ENCODE measurements around the gene TAOK1. TPM values are rescaled to one million over a fixed set of nuclear protein-coding genes. Genes with fewer than 3 reads are reported as not detected.
A peak's percentile ranks its signal among the peaks of the same experiment; 100 is the strongest.

Gene TAOK1
- total RNA-seq, 1 donor from 2014 or later: 100 TPM

- Mint-ChIP-seq H3K4me3 (ENCODE audit: unreplicated experiment) (no peak overlapping the region), H3K36me3 (ENCODE audit: low read depth, unreplicated experiment) (peaks cover 6% of the 10 kb centered on the region), H3K27me3 (ENCODE audit: low read depth, unreplicated experiment) (no peaks in the 10 kb centered on the region), H3K4me1 (ENCODE audit: low read depth, unreplicated experiment) (peaks cover 18% of the 10 kb centered on the region), H3K27ac (ENCODE audit: unreplicated experiment) (peak overlapping the region; percentile 66), H3K9me3 (ENCODE audit: unreplicated experiment) (no peaks in the 10 kb centered on the region)
- Histone ChIP-seq H3K27me3 (ENCODE audit: insufficient read depth, low read length) (no peaks in the 10 kb centered on the region), H3K79me2 (ENCODE audit: insufficient read depth, low read length) (peaks cover 72% of the 10 kb centered on the region), H3K27ac (ENCODE audit: low read depth, low read length) (peak overlapping the region; percentile 31), H3K4me1 (ENCODE audit: insufficient read depth, low read length) (peaks cover 37% of the 10 kb centered on the region), H3K9ac (ENCODE audit: low read length) (peak overlapping the region; percentile 32), H2AFZ (ENCODE audit: low read depth, low read length) (no peak overlapping the region), H3K9me3 (ENCODE audit: insufficient read depth, low read depth, low read length) (no peaks in the 10 kb centered on the region), H4K20me1 (ENCODE audit: insufficient read depth, low read length) (peaks cover 78% of the 10 kb centered on the region), H3K36me3 (ENCODE audit: insufficient read depth, low read length) (no peaks in the 10 kb centered on the region), H3K4me2 (ENCODE audit: low read length) (peak overlapping the region; percentile 54), H3K4me3 (ENCODE audit: insufficient read depth, low read depth, low read length) (no peak overlapping the region)
- TF ChIP-seq EZH2 (IDR thresholded peaks at IDR 0.05; ENCODE audit: insufficient read depth, low read length) (no peak), CTCF (IDR thresholded peaks at IDR 0.05; ENCODE audit: insufficient read depth, low read depth, low read length) (no peak)
- DNase-seq (ENCODE audit: low read depth) (no peak), FAIRE-seq (no peak)
Observed at GRCh38 chr17:29584452-29585079, 194.4 kb downstream of the TAOK1 start.

GRCh38 chr17:29585080-29585751, 195.1 kb downstream of the TAOK1 start:
- peak overlapping the region; percentile 54 for H3K4me2 ChIP-seq (ENCODE audit: low read length)
- Mint-ChIP-seq H3K4me3 (ENCODE audit: unreplicated experiment) (no peak overlapping the region), H3K27me3 (ENCODE audit: low read depth, unreplicated experiment) (no peaks in the 10 kb centered on the region), H3K27ac (ENCODE audit: unreplicated experiment) (no peak overlapping the region), H3K36me3 (ENCODE audit: low read depth, unreplicated experiment) (peaks cover 4% of the 10 kb centered on the region), H3K9me3 (ENCODE audit: unreplicated experiment) (no peaks in the 10 kb centered on the region), H3K4me1 (ENCODE audit: low read depth, unreplicated experiment) (peaks cover 18% of the 10 kb centered on the region)
- no peak overlapping the region for H3K4me3 ChIP-seq (ENCODE audit: insufficient read depth, low read depth, low read length)
- H3K9me3 ChIP-seq (ENCODE audit: insufficient read depth, low read depth, low read length): no peaks in the 10 kb centered on the region
- FAIRE-seq (no peak), DNase-seq (ENCODE audit: low read depth) (peak; percentile 10)
- peak overlapping the region; percentile 31 for H3K27ac ChIP-seq (ENCODE audit: low read depth, low read length)
- no peak overlapping the region for H2AFZ ChIP-seq (ENCODE audit: low read depth, low read length)
- H3K79me2 ChIP-seq (ENCODE audit: insufficient read depth, low read length): peaks cover 72% of the 10 kb centered on the region
- H3K27me3 ChIP-seq (ENCODE audit: insufficient read depth, low read length): no peaks in the 10 kb centered on the region
- no peak for TF ChIP-seq CTCF (IDR thresholded peaks at IDR 0.05; ENCODE audit: insufficient read depth, low read depth, low read length)
- TF ChIP-seq EZH2 (IDR thresholded peaks at IDR 0.05; ENCODE audit: insufficient read depth, low read length): no peak
- H3K4me1 ChIP-seq (ENCODE audit: insufficient read depth, low read length): peaks cover 44% of the 10 kb centered on the region
- H4K20me1 ChIP-seq (ENCODE audit: insufficient read depth, low read length): peaks cover 72% of the 10 kb centered on the region
- H3K9ac ChIP-seq (ENCODE audit: low read length): peak overlapping the region; percentile 21
- H3K36me3 ChIP-seq (ENCODE audit: insufficient read depth, low read length): no peaks in the 10 kb centered on the region

Measured in astrocyte (in vitro differentiated cells and primary cell).